IMR-90 (cell line): ENCODE measurements around the gene TGFBR2. TPM values are rescaled to one million over a fixed set of nuclear protein-coding genes. Genes with fewer than 3 reads are reported as not detected.

Source experiments
- ATAC-seq: fragments of 200-7000 bp; cut with Tn5 transposase; 2 replicates; pipeline ENCODE4 v1.9.1; 2020; ENCODE audit warnings: low read depth, mild to moderate bottlenecking, moderate library complexity
- BruUV-seq: library from RNA; stranded (reverse); fragments of 400-500 nt; replicated peaks from 2 replicates; lab custom pipeline; 2021; lab: Mats Ljungman, UMichigan
- CTCF ChIA-PET: fragments of 300-600 bp; formaldehyde crosslinking; extraction: SDS; loops from one replicate; lab custom pipeline; 2021; ENCODE audit warnings: antibody characterized with exemption; lab: Yijun Ruan, JAX
- POLR2A ChIA-PET: fragments of 300-600 bp; sonication (Branson Sonifier 250); formaldehyde crosslinking; loops from one replicate; lab custom pipeline; 2022; ENCODE audit warnings: antibody characterized with exemption; ENCODE audit not compliant: unreplicated experiment; lab: Charles Lee
- DNase-seq: peaks from one replicate; pipeline ENCODE4 v3.0.0; 2013
- H2AFZ ChIP-seq: replicated peaks from 2 replicates; pipeline ENCODE3; 2013; ENCODE audit warnings: low read length, mild to moderate bottlenecking; ENCODE audit not compliant: poor library complexity
- H2AK5ac ChIP-seq: 2 replicates; pipeline ENCODE4 v1.6.1; 2013; ENCODE audit warnings: low read depth, low read length, inconsistent platforms
- H2AK9ac ChIP-seq: replicated peaks from 2 replicates; pipeline ENCODE3; 2013; ENCODE audit warnings: mild to moderate bottlenecking, low read depth, low read length, moderate library complexity; ENCODE audit not compliant: poor library complexity
- H2BK120ac ChIP-seq: 2 replicates; pipeline ENCODE4 v1.6.1; 2013; ENCODE audit warnings: low read depth, low read length, inconsistent platforms
- H2BK15ac ChIP-seq: 3 replicates; pipeline ENCODE4 v1.6.1; 2013; ENCODE audit warnings: low read depth, low read length, inconsistent platforms
- H2BK20ac ChIP-seq: 2 replicates; pipeline ENCODE4 v1.6.1; 2013; ENCODE audit warnings: low read depth, mild to moderate bottlenecking, inconsistent platforms, low read length, moderate library complexity
- H2BK5ac ChIP-seq: 2 replicates; pipeline ENCODE4 v1.6.1; 2013; ENCODE audit warnings: mild to moderate bottlenecking, low read depth, low read length, inconsistent platforms; ENCODE audit not compliant: poor library complexity, severe bottlenecking
- H3K14ac ChIP-seq: replicated peaks from 2 replicates; pipeline ENCODE4 v1.6.1; 2013; ENCODE audit warnings: low read depth, low read length, inconsistent platforms
- H3K18ac ChIP-seq: 2 replicates; pipeline ENCODE4 v1.6.1; 2013; ENCODE audit warnings: low read depth, low read length, control low read depth
- H3K23ac ChIP-seq: 2 replicates; pipeline ENCODE4 v1.6.1; 2013; ENCODE audit warnings: low read depth, low read length, inconsistent platforms
- H3K27ac ChIP-seq: 2 replicates; pipeline ENCODE4 v1.5.1; 2013; ENCODE audit warnings: mild to moderate bottlenecking, control low read depth, low read length; ENCODE audit not compliant: insufficient read depth
- H3K27me3 ChIP-seq: 2 replicates; pipeline ENCODE4 v1.6.1; 2013; ENCODE audit warnings: low read length; ENCODE audit not compliant: control insufficient read depth, insufficient read depth
- H3K36me3 ChIP-seq: 2 replicates; pipeline ENCODE4 v1.6.1; 2013; ENCODE audit warnings: low read length, mixed read lengths; ENCODE audit not compliant: control insufficient read depth, insufficient read depth
- H3K4ac ChIP-seq: 2 replicates; pipeline ENCODE4 v1.6.1; 2013; ENCODE audit warnings: low read depth, low read length, inconsistent platforms
- H3K4me1 ChIP-seq: 2 replicates; pipeline ENCODE4 v1.6.1; 2013; ENCODE audit warnings: low read length, mixed read lengths; ENCODE audit not compliant: control insufficient read depth, insufficient read depth
- H3K4me2 ChIP-seq: 2 replicates; pipeline ENCODE4 v1.6.1; 2013; ENCODE audit warnings: low read depth, mild to moderate bottlenecking, control low read depth, low read length, moderate library complexity
- H3K4me3 ChIP-seq: 2 replicates; pipeline ENCODE4 v1.5.1; 2013; ENCODE audit warnings: low read depth, mild to moderate bottlenecking, control low read depth, low read length, moderate library complexity; ENCODE audit not compliant: insufficient read depth
- H3K56ac ChIP-seq: 2 replicates; pipeline ENCODE4 v1.6.1; 2013; ENCODE audit warnings: low read length, inconsistent platforms; ENCODE audit not compliant: insufficient read depth; ENCODE audit errors: extremely low read depth
- H3K79me1 ChIP-seq, 2 experiments: 2 replicates each; pipeline ENCODE4 v1.6.1; 2013; ENCODE audit warnings: low read length in 2 of 2, inconsistent platforms in 1 of 2, low read depth in 1 of 2
- H3K9ac ChIP-seq: 2 replicates; pipeline ENCODE4 v1.6.1; 2013; ENCODE audit warnings: low read depth, low read length, control low read depth
- H3K9me1 ChIP-seq: 2 replicates; pipeline ENCODE4 v1.6.1; 2013; ENCODE audit warnings: low read length, inconsistent platforms; ENCODE audit not compliant: insufficient read depth
- H3K9me3 ChIP-seq: 2 replicates; pipeline ENCODE4 v1.6.1; 2013; ENCODE audit warnings: low read length; ENCODE audit not compliant: control insufficient read depth, insufficient read depth
- H4K20me1 ChIP-seq: 2 replicates; pipeline ENCODE4 v1.6.1; 2013; ENCODE audit warnings: low read length, inconsistent platforms; ENCODE audit not compliant: insufficient read depth
- H4K5ac ChIP-seq: 2 replicates; pipeline ENCODE4 v1.6.1; 2013; ENCODE audit warnings: mild to moderate bottlenecking, low read depth, low read length, control low read depth
- H4K8ac ChIP-seq, 2 experiments: 2 replicates each; pipeline ENCODE4 v1.6.1; 2013; ENCODE audit warnings: low read depth in 2 of 2, low read length in 2 of 2, control low read depth in 1 of 2, inconsistent platforms in 1 of 2
- H4K91ac ChIP-seq: 2 replicates; pipeline ENCODE4 v1.6.1; 2013; ENCODE audit warnings: low read depth, low read length, inconsistent platforms; ENCODE audit not compliant: insufficient read depth
- BHLHE40 ChIP-seq: fragments of 150-350 bp; IDR thresholded peaks from 2 replicates; pipeline ENCODE4 v1.6.1; 2016; ENCODE audit warnings: mild to moderate bottlenecking, low read depth, low read length
- CEBPB ChIP-seq: IDR thresholded peaks from 2 replicates; pipeline ENCODE4 v1.6.1; 2012; ENCODE audit warnings: low read depth, low read length, improper control_type of control experiment
- CHD1 ChIP-seq: IDR thresholded peaks from 2 replicates; pipeline ENCODE4 v1.6.1; 2012; ENCODE audit warnings: low read depth, low read length, improper control_type of control experiment
- ELK1 ChIP-seq: fragments of 150-350 bp; IDR thresholded peaks from 2 replicates; pipeline ENCODE4 v1.6.1; 2016; ENCODE audit warnings: low read depth, mild to moderate bottlenecking, low read length, moderate library complexity, borderline replicate concordance
- FOS ChIP-seq: fragments of 150-350 bp; IDR thresholded peaks from 2 replicates; pipeline ENCODE4 v1.6.1; 2016; ENCODE audit warnings: low read depth, low read length
- MAFK ChIP-seq: IDR thresholded peaks from 2 replicates; pipeline ENCODE4 v1.6.1; 2012; ENCODE audit warnings: low read depth, low read length, improper control_type of control experiment
- MAZ ChIP-seq: IDR thresholded peaks from 2 replicates; pipeline ENCODE4 v1.6.1; 2012; ENCODE audit warnings: low read depth, mild to moderate bottlenecking, low read length, improper control_type of control experiment, moderate library complexity, borderline replicate concordance
- MXI1 ChIP-seq: IDR thresholded peaks from 2 replicates; pipeline ENCODE4 v1.6.1; 2012; ENCODE audit warnings: low read depth, mild to moderate bottlenecking, low read length, moderate library complexity, borderline replicate concordance
- NFE2L2 ChIP-seq: fragments of 150-350 bp; IDR thresholded peaks from 2 replicates; pipeline ENCODE4 v1.6.1; 2016; ENCODE audit warnings: low read depth, mild to moderate bottlenecking, low read length
- POLR2A ChIP-seq: IDR thresholded peaks from 2 replicates; pipeline ENCODE4 v1.6.1; 2012; ENCODE audit warnings: mild to moderate bottlenecking, low read depth, low read length
- RAD21 ChIP-seq: IDR thresholded peaks from 2 replicates; pipeline ENCODE4 v1.6.1; 2012; ENCODE audit warnings: low read length, improper control_type of control experiment
- RCOR1 ChIP-seq: IDR thresholded peaks from 2 replicates; pipeline ENCODE4 v1.6.1; 2012; ENCODE audit warnings: mild to moderate bottlenecking, low read length, improper control_type of control experiment; ENCODE audit not compliant: insufficient replicate concordance
- RFX5 ChIP-seq: IDR thresholded peaks from 2 replicates; pipeline ENCODE4 v1.8.0; 2012; ENCODE audit warnings: low read depth, mild to moderate bottlenecking, low read length, moderate library complexity
- SMC3 ChIP-seq: fragments of 150-350 bp; IDR thresholded peaks from 2 replicates; pipeline ENCODE4 v1.6.1; 2016; ENCODE audit warnings: low read depth, mild to moderate bottlenecking, antibody characterized with exemption, low read length, moderate library complexity
- USF2 ChIP-seq: fragments of 150-350 bp; IDR thresholded peaks from 2 replicates; pipeline ENCODE4 v1.6.1; 2017; ENCODE audit warnings: mild to moderate bottlenecking, antibody characterized with exemption, low read length, low read depth
- WGBS, 2 experiments: methylation state at CpG; one replicate each; pipeline versions ENCODE4 v1.1.5 to v1.1.7; 2013; ENCODE audit warnings: missing lambda C conversion rate in 2 of 2; ENCODE audit not compliant: insufficient read length in 1 of 2; ENCODE audit errors: extremely low coverage in 2 of 2; 5-methylcytosine and 5-hydroxymethylcytosine counted together
- dilution Hi-C: fragments of 300-500 bp; cut with HindIII; formaldehyde crosslinking; loops from one replicate; pipeline ENCODE4 v1.14.3; 2018; ENCODE audit warnings: low sequenced_read_pairs; ENCODE audit not compliant: unreplicated experiment
- in situ Hi-C: fragments of 300-500 bp; cut with MboI; formaldehyde crosslinking; loops from 3 replicates; pipeline ENCODE4 v1.14.3; 2019; ENCODE audit warnings: low sequenced_read_pairs, inconsistent platforms, mixed read lengths
- intact Hi-C: fragments of 100-400 bp; cut with micrococcal nuclease; formaldehyde crosslinking; loops from 2 replicates; pipeline ENCODE4 v1.10.0; 2022
- polyA plus RNA-seq, 3 experiments: library from polyadenylated mRNA; depleted of rRNA; stranded (reverse); fragments of >200 nt; gene quantifications; 2 replicates each; pipeline ENCODE4 v1.2.3, GENCODE V29; 2012; ENCODE audit warnings: low replicate concordance in 1 of 3
- total RNA-seq: library from RNA; depleted of rRNA; stranded (reverse); fragments of >200 nt; gene quantifications from 2 replicates; pipeline ENCODE4 v1.2.3, GENCODE V29; 2012

The TGFBR2 gene
- total and polyA plus RNA-seq, 2 of the 4 experiments (the other 2 are of a cell fraction): 63.7 to 87.5 TPM

- H3K23ac ChIP-seq: no peak overlapping the region
- no peaks in the 10 kb centered on the region for H3K9me3 ChIP-seq
- peaks cover 22% of the 10 kb centered on the region for H3K4me1 ChIP-seq
- no CpG with 5 or more reads among the region's 3 CpGs for WGBS, 2 experiments
- no peaks in the 10 kb centered on the region for H3K27me3 ChIP-seq
- peak overlapping the region; percentile 33 for H3K4ac ChIP-seq
- no peak overlapping the region for H3K56ac ChIP-seq
- H3K9ac ChIP-seq: no peak overlapping the region
- H3K27ac ChIP-seq: no peak overlapping the region
- intact Hi-C loops: no loop called here
- H3K36me3 ChIP-seq: peaks cover under 1% of the 10 kb centered on the region; the same call in 1 of the 2 replicates
- no peak overlapping the region for H4K8ac ChIP-seq
- H2AK5ac ChIP-seq: peak overlapping the region; percentile 59; the same call in 1 of the 2 replicates
- BruUV-seq: no TSS peak
- H2BK15ac ChIP-seq: no peak overlapping the region
- H2AFZ ChIP-seq: no peak overlapping the region
- DNase-seq (no peak), ATAC-seq (no peak)
- POLR2A ChIA-PET: interaction anchor here (0.6 kb wide), 1 partner anchor 110 kb away, joined by 3 read pairs; no protein-coding TSS in a partner anchor
- H3K14ac ChIP-seq: peak overlapping the region; percentile 43; the same call in 1 of the 2 replicates
- no peak overlapping the region for H3K4me2 ChIP-seq
- TF ChIP-seq MAFK (no peak), USF2 (no peak), FOS (no peak), SMC3 (no peak), MAZ (no peak), RFX5 (no peak), ELK1 (no peak), CEBPB (no peak), CHD1 (no peak), NFE2L2 (no peak), BHLHE40 (no peak), POLR2A (no peak), RAD21 (no peak), MXI1 (no peak), RCOR1 (no peak)
- H2AK9ac ChIP-seq: no peak overlapping the region
- H4K20me1 ChIP-seq: peaks cover 29% of the 10 kb centered on the region; the same call in 1 of the 2 replicates
- peak overlapping the region; percentile 7 for H2BK5ac ChIP-seq
- H3K18ac ChIP-seq: peak overlapping the region; percentile 16; the same call in 1 of the 2 replicates
- CTCF ChIA-PET: no interaction called here
- in situ Hi-C loops: no loop called here
- peak overlapping the region; percentile 20; the same call in 1 of the 2 replicates for H4K5ac ChIP-seq
- H2BK20ac ChIP-seq: peak overlapping the region; percentile 43
- H4K91ac ChIP-seq: no peak overlapping the region
- peaks cover 27 to 68% of the 10 kb centered on the region in 2 experiments for H3K79me1 ChIP-seq
- H2BK120ac ChIP-seq: peak overlapping the region; percentile 16; the same call in 1 of the 2 replicates
- dilution Hi-C loops: no loop called here
- H3K9me1 ChIP-seq: peaks cover 13% of the 10 kb centered on the region
- no peak overlapping the region for H3K4me3 ChIP-seq
Measured at GRCh38 chr3:30612437-30613132, 6.2 kb downstream of the TGFBR2 start.
